HEK293T (cell line): ENCODE results near the gene RAMACL.
"Not testable (repeated sequence)": the region's sequence is repeated elsewhere in the genome, so short reads cannot be mapped to it uniquely, and the experiment has no call there.

Experiments used
- CTCF ChIA-PET: fragments of 350-600 bp; formaldehyde crosslinking; extraction: SDS; loops from one replicate; lab custom pipeline; 2021; ENCODE audit warnings: antibody characterized with exemption, inconsistent platforms; lab: Yijun Ruan, JAX
- POLR2A ChIA-PET: fragments of 350-600 bp; formaldehyde crosslinking; extraction: SDS; loops from one replicate; lab custom pipeline; 2020; ENCODE audit warnings: antibody characterized with exemption, inconsistent platforms; lab: Yijun Ruan, JAX
- DNase-seq: peaks from one replicate; pipeline ENCODE4 v3.0.0; 2012; ENCODE audit warnings: mixed read lengths; ENCODE audit errors: extremely low spot score
- ARNT ChIP-seq: fragments of 450-650 bp; IDR thresholded peaks from 2 replicates; pipeline ENCODE4 v1.6.1; 2017; ENCODE audit warnings: mild to moderate bottlenecking
- BHLHE40 ChIP-seq: fragments of 450-650 bp; IDR thresholded peaks from 2 replicates; pipeline ENCODE4 v1.6.1; 2016; ENCODE audit warnings: mild to moderate bottlenecking, moderate library complexity, borderline replicate concordance
- CTBP1 ChIP-seq: fragments of 450-650 bp; IDR thresholded peaks from 2 replicates; pipeline ENCODE4 v1.6.1; 2016; ENCODE audit warnings: borderline replicate concordance
- ELF4 ChIP-seq: fragments of 450-650 bp; IDR thresholded peaks from 2 replicates; pipeline ENCODE4 v1.6.1; 2017; ENCODE audit warnings: antibody characterized with exemption
- FOXA1 ChIP-seq: fragments of 450-650 bp; IDR thresholded peaks from 2 replicates; pipeline ENCODE4 v1.6.1; 2016; ENCODE audit warnings: mild to moderate bottlenecking
- FOXK2 ChIP-seq: fragments of 450-650 bp; IDR thresholded peaks from 2 replicates; pipeline ENCODE4 v1.6.1; 2016; ENCODE audit warnings: mild to moderate bottlenecking
- FOXM1 ChIP-seq: fragments of 450-650 bp; IDR thresholded peaks from 2 replicates; pipeline ENCODE4 v1.6.1; 2017; ENCODE audit warnings: mild to moderate bottlenecking, borderline replicate concordance
- HDGF ChIP-seq: fragments of 450-650 bp; IDR thresholded peaks from 2 replicates; pipeline ENCODE4 v1.6.1; 2017; ENCODE audit warnings: antibody characterized with exemption, borderline replicate concordance
- L3MBTL2 ChIP-seq: fragments of 450-650 bp; conservative IDR thresholded peaks from 2 replicates; pipeline ENCODE4 v1.6.1; 2016; ENCODE audit warnings: mild to moderate bottlenecking
- LEF1 ChIP-seq: fragments of 450-650 bp; IDR thresholded peaks from 2 replicates; pipeline ENCODE4 v1.6.1; 2017; ENCODE audit warnings: mild to moderate bottlenecking, borderline replicate concordance
- NFRKB ChIP-seq: fragments of 450-650 bp; IDR thresholded peaks from 2 replicates; pipeline ENCODE4 v1.6.1; 2016; ENCODE audit warnings: mild to moderate bottlenecking, moderate library complexity
- PKNOX1 ChIP-seq: fragments of 450-650 bp; IDR thresholded peaks from 2 replicates; pipeline ENCODE4 v1.6.1; 2016
- SP1 ChIP-seq: fragments of 450-650 bp; IDR thresholded peaks from 2 replicates; pipeline ENCODE4 v1.6.1; 2017
- SUZ12 ChIP-seq: fragments of 450-650 bp; IDR thresholded peaks from 2 replicates; pipeline ENCODE4 v1.6.1; 2016; ENCODE audit warnings: mild to moderate bottlenecking
- TARDBP ChIP-seq: fragments of 450-650 bp; IDR thresholded peaks from 2 replicates; pipeline ENCODE4 v1.6.1; 2016
- ZNF384 ChIP-seq: fragments of 450-650 bp; IDR thresholded peaks from 2 replicates; pipeline ENCODE4 v1.6.1; 2016

The RAMACL gene

GRCh38 chr6:166586424-166587156, at the start of gene RAMACL:
Gene RAMACL, minus strand, starts transcription at chr6:166586678. Its CDS starts 201 bp downstream, at chr6:166586477.
- CTCF ChIA-PET, result no interaction called here
- DNase-seq, result peak; percentile 66
- POLR2A ChIA-PET, result no interaction called here
- TF ChIP-seq FOXM1 (no peak), CTBP1 (no peak), SP1 (no peak), TARDBP (no peak), ARNT (no peak), HDGF (no peak), FOXA1 (no peak), SUZ12 (no peak), ELF4 (no peak), PKNOX1 (no peak), NFRKB (no peak), LEF1 (no peak), ZNF384 (no peak), L3MBTL2 (no peak)

GRCh38 chr6:166635013-166635970, 48.8 kb upstream of the RAMACL start:
- no peak for TF ChIP-seq SUZ12
- TF ChIP-seq PKNOX1, result no peak
- TF ChIP-seq FOXM1, result no peak
- POLR2A ChIA-PET, result no interaction called here
- no peak for DNase-seq
- CTCF ChIA-PET, result no interaction called here

- CTCF ChIA-PET, DNase-seq, POLR2A ChIA-PET: not testable (repeated sequence)
Measured at GRCh38 chr6:166634581-166634980, 48.1 kb upstream of the RAMACL start.

- DNase-seq, result no peak
- no peak for TF ChIP-seq NFRKB
- no peak for TF ChIP-seq FOXA1
- no peak for TF ChIP-seq FOXM1
- TF ChIP-seq ELF4, result no peak
- no peak for TF ChIP-seq TARDBP
- TF ChIP-seq CTBP1, result no peak
- no peak for TF ChIP-seq PKNOX1
- TF ChIP-seq FOXK2, result no peak
- no peak for TF ChIP-seq SP1
- no peak for TF ChIP-seq LEF1
- no peak for TF ChIP-seq ZNF384
- no peak for TF ChIP-seq ARNT
- TF ChIP-seq SUZ12, result no peak
- TF ChIP-seq L3MBTL2, result no peak
- TF ChIP-seq BHLHE40, result no peak
- ChIA-PET POLR2A (no interaction called here), CTCF (no interaction called here)
Measured at GRCh38 chr6:166633732-166634535, 47.5 kb upstream of the RAMACL start.

GRCh38 chr6:166632731-166633130, 46.3 kb upstream of the RAMACL start:
- POLR2A ChIA-PET, result no interaction called here
- no peak for DNase-seq
- CTCF ChIA-PET, result no interaction called here
- TF ChIP-seq PKNOX1, result no peak
- no peak for TF ChIP-seq SP1
- TF ChIP-seq FOXK2, result no peak
- TF ChIP-seq SUZ12, result no peak
- no peak for TF ChIP-seq NFRKB
